Astrocyte (in vitro differentiated cells and primary cell): Measurements from ENCODE around the gene E2F1.

Experiments
- CTCF ChIP-seq: IDR thresholded peaks from 2 replicates; pipeline ENCODE4 v1.5.1; 2011; ENCODE audit warnings: low read depth, mild to moderate bottlenecking, inconsistent platforms, low read length, moderate library complexity; ENCODE audit not compliant: insufficient read depth
- EZH2 ChIP-seq: IDR thresholded peaks from 2 replicates; pipeline ENCODE4 v1.6.1; 2012; ENCODE audit warnings: mild to moderate bottlenecking, low read length, inconsistent platforms; ENCODE audit not compliant: insufficient read depth

DNA sequence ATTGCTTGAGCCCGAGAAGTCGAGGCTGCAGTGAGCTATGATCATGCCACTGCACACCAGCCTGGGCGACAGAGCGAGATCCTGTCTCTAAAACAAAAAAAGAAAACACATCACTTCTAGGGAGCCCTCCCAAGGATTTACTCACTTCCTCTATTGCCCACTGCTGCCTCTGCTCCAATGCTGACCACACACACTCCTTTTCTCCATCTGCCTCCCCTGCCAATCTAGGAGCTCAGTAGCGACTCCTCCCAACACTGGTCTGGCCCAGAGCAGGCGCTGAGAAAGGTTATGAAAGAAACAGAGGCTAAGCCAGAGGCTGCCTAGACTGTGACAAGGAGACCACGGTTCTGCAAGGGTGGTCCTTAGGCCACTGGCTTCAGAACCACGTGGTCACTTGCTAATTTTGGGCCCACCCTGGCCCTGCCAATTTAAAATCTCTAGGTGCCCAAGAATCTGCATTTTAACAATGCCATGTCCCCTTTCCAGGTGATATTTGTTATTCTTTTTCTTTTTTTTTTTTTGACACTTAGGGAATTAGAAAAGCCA is 1.3 kb upstream of the E2F1 start:
- TF ChIP-seq CTCF (no peak), EZH2 (no peak)
